ENCODE data around the gene ALMS1.
"Not testable (repeated sequence)": the region's sequence is repeated elsewhere in the genome, so short reads cannot be mapped to it uniquely, and the experiment has no call there.

The ALMS1 gene

GRCh38 chr2:73642338-73643018 is 256.8 kb downstream of the ALMS1 start, which contains the start of gene NAT8:
TSS of gene NAT8 (minus strand) at chr2:73642422. CDS start at chr2:73641628, 794 bp downstream.
- H3K27ac ChIP-seq = no peak within 1 kb of the TSS
- DNase-seq (ENCODE audit: low spot score) = no peak
- CTCF ChIA-PET = interaction anchor here (0.5 kb wide), 1 partner anchor 14 kb away, joined by 3 read pairs; no protein-coding TSS in a partner anchor
- POLR2A ChIA-PET (ENCODE audit: low non-redundant PET) = no interaction called here
- TF ChIP-seq, protein P1, sequence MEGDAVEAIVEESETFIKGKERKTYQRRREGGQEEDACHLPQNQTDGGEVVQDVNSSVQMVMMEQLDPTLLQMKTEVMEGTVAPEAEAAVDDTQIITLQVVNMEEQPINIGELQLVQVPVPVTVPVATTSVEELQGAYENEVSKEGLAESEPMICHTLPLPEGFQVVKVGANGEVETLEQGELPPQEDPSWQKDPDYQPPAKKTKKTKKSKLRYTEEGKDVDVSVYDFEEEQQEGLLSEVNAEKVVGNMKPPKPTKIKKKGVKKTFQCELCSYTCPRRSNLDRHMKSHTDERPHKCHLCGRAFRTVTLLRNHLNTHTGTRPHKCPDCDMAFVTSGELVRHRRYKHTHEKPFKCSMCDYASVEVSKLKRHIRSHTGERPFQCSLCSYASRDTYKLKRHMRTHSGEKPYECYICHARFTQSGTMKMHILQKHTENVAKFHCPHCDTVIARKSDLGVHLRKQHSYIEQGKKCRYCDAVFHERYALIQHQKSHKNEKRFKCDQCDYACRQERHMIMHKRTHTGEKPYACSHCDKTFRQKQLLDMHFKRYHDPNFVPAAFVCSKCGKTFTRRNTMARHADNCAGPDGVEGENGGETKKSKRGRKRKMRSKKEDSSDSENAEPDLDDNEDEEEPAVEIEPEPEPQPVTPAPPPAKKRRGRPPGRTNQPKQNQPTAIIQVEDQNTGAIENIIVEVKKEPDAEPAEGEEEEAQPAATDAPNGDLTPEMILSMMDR (conservative IDR thresholded peaks at IDR 0.05; ENCODE audit: low read depth) = no peak

GRCh38 chr2:73647690-73648089 is 262.1 kb downstream of the ALMS1 start:
- CTCF ChIA-PET; DNase-seq (ENCODE audit: low spot score); H3K27ac ChIP-seq; POLR2A ChIA-PET (ENCODE audit: low non-redundant PET): not testable (repeated sequence)

DNA sequence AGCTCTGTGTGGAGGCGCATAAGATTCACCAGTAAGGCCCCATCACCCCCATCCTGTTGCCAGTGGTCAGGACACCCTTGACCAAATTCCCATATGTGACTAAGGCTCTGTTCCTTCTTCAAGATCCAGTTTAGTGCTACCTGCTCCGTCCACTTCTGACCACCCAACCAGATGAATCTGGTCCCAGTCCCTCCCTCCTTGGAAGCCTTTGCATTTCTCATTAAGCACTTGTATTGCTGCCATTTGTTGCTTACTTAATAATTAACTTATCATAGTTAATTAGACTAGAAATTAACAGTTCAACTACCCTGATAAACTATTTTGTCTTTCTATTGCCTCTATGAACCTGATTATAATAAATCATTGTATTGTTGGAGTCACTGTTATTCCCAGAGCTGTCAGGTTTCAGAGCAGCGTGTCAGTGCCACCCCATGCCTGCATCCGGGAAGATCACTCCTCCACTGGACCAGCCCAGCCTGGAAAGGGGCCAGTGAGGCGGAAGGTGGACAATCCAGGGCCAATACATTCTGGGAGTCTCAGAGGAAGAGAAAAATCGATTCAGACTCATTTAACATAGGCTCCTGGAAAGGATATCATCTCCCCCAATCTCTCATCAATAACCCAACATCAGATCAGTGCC is 266.1 kb downstream of the ALMS1 start:
- CTCF ChIA-PET = interaction anchor here (0.6 kb wide), 1 partner anchor 12 kb away, joined by 4 read pairs; no protein-coding TSS in a partner anchor
- TF ChIP-seq, protein P1 (conservative IDR thresholded peaks at IDR 0.05; ENCODE audit: low read depth) = no peak
- POLR2A ChIA-PET (ENCODE audit: low non-redundant PET) = no interaction called here
- H3K27ac ChIP-seq = no peak overlapping the region
- no peak for DNase-seq (ENCODE audit: low spot score)

GRCh38 chr2:73652348-73652747 is 266.7 kb downstream of the ALMS1 start:
- no peak for DNase-seq (ENCODE audit: low spot score)

DNA sequence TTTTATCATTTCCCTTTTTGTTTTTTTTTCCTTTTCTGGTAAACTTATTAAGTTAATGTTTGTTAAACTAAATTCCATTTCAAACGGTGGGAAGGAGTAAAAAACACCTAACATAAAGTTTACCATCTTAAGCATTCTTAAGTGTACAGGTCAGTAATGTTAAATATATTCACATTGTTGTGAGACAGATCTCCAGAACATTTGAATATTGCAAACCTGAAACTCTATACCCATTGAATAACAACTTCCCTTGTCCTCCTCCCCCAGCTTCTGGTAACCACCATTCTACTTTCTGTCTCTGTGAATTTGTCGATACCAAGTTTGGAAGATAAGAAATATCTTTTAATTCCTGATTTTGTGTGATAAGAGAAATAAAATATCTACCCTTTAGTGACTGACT is 268.5 kb downstream of the ALMS1 start:
- no peak for DNase-seq (ENCODE audit: low spot score)
- TF ChIP-seq, protein P1 (conservative IDR thresholded peaks at IDR 0.05; ENCODE audit: low read depth) = no peak
- ChIA-PET CTCF (interaction anchor here (0.6 kb wide), 1 partner anchor 222 kb away, joined by 4 read pairs; no protein-coding TSS in a partner anchor), POLR2A (ENCODE audit: low non-redundant PET) (no interaction called here)
- H3K27ac ChIP-seq = no peak overlapping the region

More at GRCh38 chr2:73652348-73652747, 266.7 kb downstream of the ALMS1 start:
- TF ChIP-seq, protein P1 (conservative IDR thresholded peaks at IDR 0.05; ENCODE audit: low read depth) = no peak
- H3K27ac ChIP-seq = no peak overlapping the region
- ChIA-PET CTCF (no interaction called here), POLR2A (ENCODE audit: low non-redundant PET) (no interaction called here)
